Neural crest cell (in vitro differentiated cells): ENCODE data around the gene RGS7. TPM values are rescaled to one million over a fixed set of nuclear protein-coding genes. Genes with fewer than 3 reads are reported as not detected.

ENCODE experiments used
- DNase-seq: peaks from one replicate; pipeline ENCODE4 v3.0.0; 2021; ENCODE audit warnings: low read depth, mixed read lengths, low spot score
- H3K27ac Mint-ChIP-seq: one replicate; pipeline ENCODE4 v1.8.0; 2021; ENCODE audit warnings: mild to moderate bottlenecking, mixed read lengths; ENCODE audit not compliant: unreplicated experiment
- H3K27me3 Mint-ChIP-seq: 2 replicates; pipeline ENCODE4 v1.8.0; 2021; ENCODE audit warnings: low read depth, mild to moderate bottlenecking, mixed read lengths
- H3K36me3 Mint-ChIP-seq: 2 replicates; pipeline ENCODE4 v1.8.0; 2021; ENCODE audit warnings: low read depth, mild to moderate bottlenecking, mixed read lengths
- H3K4me1 Mint-ChIP-seq: 2 replicates; pipeline ENCODE4 v1.8.0; 2021; ENCODE audit warnings: mixed read lengths
- H3K4me3 Mint-ChIP-seq: one replicate; pipeline ENCODE4 v1.8.0; 2021; ENCODE audit warnings: mild to moderate bottlenecking, mixed read lengths
- H3K9me3 Mint-ChIP-seq: 2 replicates; pipeline ENCODE4 v1.8.0; 2021; ENCODE audit warnings: mixed read lengths
- total RNA-seq: library from RNA; stranded (reverse); gene quantifications from 2 replicates; pipeline ENCODE4 v1.2.1, GENCODE V29; 2021
- TF ChIP-seq, protein P1 (sequence below): fragments of 200-600 bp; sonication (generic); conservative IDR thresholded peaks from 2 replicates; pipeline ENCODE4 v1.5.0; 2021; ENCODE audit warnings: antibody characterized with exemption, mild to moderate bottlenecking

Gene RGS7
- total RNA-seq, 1 donor from 2014 or later, result 0.65 TPM

DNA sequence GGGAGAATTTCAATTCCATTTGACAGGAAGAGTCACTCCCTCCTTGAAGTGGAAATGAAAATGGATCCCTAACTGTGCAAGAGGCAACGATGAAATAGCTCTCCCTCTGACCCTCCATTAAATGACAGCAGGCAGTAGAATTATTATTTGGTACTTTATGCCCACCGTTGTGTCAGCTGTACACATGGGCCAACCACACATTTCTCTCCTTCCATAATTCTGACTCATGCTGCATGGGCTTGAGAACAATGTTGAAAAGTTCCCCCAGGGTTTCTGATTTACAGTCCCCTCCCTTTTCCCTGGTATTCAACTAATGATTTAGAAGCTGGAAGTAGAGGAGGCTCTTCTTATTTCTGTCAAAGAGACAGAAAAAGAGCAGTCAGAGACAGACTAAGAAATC lies 103.5 kb downstream of the RGS7 start:
- peaks cover 3% of the 10 kb centered on the region for H3K9me3 Mint-ChIP-seq
- TF ChIP-seq, protein P1, sequence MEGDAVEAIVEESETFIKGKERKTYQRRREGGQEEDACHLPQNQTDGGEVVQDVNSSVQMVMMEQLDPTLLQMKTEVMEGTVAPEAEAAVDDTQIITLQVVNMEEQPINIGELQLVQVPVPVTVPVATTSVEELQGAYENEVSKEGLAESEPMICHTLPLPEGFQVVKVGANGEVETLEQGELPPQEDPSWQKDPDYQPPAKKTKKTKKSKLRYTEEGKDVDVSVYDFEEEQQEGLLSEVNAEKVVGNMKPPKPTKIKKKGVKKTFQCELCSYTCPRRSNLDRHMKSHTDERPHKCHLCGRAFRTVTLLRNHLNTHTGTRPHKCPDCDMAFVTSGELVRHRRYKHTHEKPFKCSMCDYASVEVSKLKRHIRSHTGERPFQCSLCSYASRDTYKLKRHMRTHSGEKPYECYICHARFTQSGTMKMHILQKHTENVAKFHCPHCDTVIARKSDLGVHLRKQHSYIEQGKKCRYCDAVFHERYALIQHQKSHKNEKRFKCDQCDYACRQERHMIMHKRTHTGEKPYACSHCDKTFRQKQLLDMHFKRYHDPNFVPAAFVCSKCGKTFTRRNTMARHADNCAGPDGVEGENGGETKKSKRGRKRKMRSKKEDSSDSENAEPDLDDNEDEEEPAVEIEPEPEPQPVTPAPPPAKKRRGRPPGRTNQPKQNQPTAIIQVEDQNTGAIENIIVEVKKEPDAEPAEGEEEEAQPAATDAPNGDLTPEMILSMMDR, result no peak
- no peak overlapping the region for H3K27ac Mint-ChIP-seq
- H3K27me3 Mint-ChIP-seq, result no peaks in the 10 kb centered on the region
- H3K4me3 Mint-ChIP-seq, result no peak overlapping the region
- H3K4me1 Mint-ChIP-seq, result no peaks in the 10 kb centered on the region
- no peak for DNase-seq
- H3K36me3 Mint-ChIP-seq, result no peaks in the 10 kb centered on the region

GRCh38 chr1:241250465-241250864 lies 106.5 kb downstream of the RGS7 start:
- Mint-ChIP-seq H3K4me3 (no peak overlapping the region), H3K27me3 (no peaks in the 10 kb centered on the region), H3K4me1 (no peaks in the 10 kb centered on the region), H3K9me3 (peaks cover 7% of the 10 kb centered on the region), H3K27ac (no peak overlapping the region), H3K36me3 (no peaks in the 10 kb centered on the region)
- TF ChIP-seq, protein P1, result no peak
- DNase-seq, result no peak

- H3K27me3 Mint-ChIP-seq, result no peaks in the 10 kb centered on the region
- DNase-seq, result no peak
- H3K27ac Mint-ChIP-seq, result no peak overlapping the region
- no peaks in the 10 kb centered on the region for H3K9me3 Mint-ChIP-seq
- TF ChIP-seq, protein P1, result no peak
- H3K4me3 Mint-ChIP-seq, result no peak overlapping the region
- no peaks in the 10 kb centered on the region for H3K36me3 Mint-ChIP-seq
- peaks cover 15% of the 10 kb centered on the region for H3K4me1 Mint-ChIP-seq
Measured at GRCh38 chr1:241240069-241240468, 116.9 kb downstream of the RGS7 start.

- H3K27ac Mint-ChIP-seq, result no peak overlapping the region
- no peaks in the 10 kb centered on the region for H3K9me3 Mint-ChIP-seq
- no peak overlapping the region for H3K4me3 Mint-ChIP-seq
- H3K36me3 Mint-ChIP-seq, result no peaks in the 10 kb centered on the region
- TF ChIP-seq, protein P1, result no peak
- DNase-seq, result no peak
- no peaks in the 10 kb centered on the region for H3K27me3 Mint-ChIP-seq
- H3K4me1 Mint-ChIP-seq, result peaks cover 18% of the 10 kb centered on the region
Measured at GRCh38 chr1:241237873-241238272, 119.1 kb downstream of the RGS7 start.

DNA sequence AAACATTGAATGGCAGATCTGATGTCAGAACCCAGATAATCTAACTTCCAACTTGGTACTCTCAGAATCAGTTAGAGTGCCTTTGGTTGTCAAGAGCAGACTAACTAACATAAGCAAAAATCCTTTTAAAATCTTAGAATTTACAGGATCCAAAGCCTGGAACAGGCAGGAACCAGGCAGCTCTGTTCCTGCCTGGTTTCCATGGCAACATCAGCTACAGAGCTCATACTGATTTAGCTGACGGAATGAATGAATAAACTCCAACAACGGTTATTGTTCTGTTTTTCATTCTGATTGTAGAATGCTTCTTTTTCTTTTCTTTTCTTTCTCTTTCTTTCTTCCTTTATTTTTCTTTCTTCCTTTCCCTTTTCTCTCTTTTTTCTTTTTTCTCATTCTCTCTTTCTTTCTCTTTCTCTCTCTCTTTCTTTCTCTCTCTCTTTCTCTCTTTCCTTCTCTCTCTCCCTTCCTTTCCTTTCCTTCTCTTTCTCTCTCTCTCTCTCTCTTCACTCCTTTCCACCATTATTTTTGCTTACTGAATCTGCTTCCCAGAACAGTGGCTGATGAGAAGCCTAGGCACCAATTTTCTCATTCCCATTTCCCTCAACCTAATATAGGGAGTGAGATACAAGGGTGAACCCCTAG lies 121.6 kb downstream of the RGS7 start:
- H3K4me1 Mint-ChIP-seq, result peaks cover 18% of the 10 kb centered on the region
- TF ChIP-seq, protein P1, result no peak
- no peak overlapping the region for H3K4me3 Mint-ChIP-seq
- H3K27me3 Mint-ChIP-seq, result no peaks in the 10 kb centered on the region
- no peak for DNase-seq
- H3K9me3 Mint-ChIP-seq, result no peaks in the 10 kb centered on the region
- H3K36me3 Mint-ChIP-seq, result no peaks in the 10 kb centered on the region
- H3K27ac Mint-ChIP-seq, result no peak overlapping the region
